Colon (tissue), 2 donors: ENCODE results near the gene RXFP2.

Experiments used
- FAIRE-seq: peaks from 2 replicates; lab custom pipeline; 2012; peaks lifted over from hg19 to GRCh38; lab: Jason Lieb, UNC
- donor health status: control.
- donor health status: control.

The RXFP2 gene

DNA sequence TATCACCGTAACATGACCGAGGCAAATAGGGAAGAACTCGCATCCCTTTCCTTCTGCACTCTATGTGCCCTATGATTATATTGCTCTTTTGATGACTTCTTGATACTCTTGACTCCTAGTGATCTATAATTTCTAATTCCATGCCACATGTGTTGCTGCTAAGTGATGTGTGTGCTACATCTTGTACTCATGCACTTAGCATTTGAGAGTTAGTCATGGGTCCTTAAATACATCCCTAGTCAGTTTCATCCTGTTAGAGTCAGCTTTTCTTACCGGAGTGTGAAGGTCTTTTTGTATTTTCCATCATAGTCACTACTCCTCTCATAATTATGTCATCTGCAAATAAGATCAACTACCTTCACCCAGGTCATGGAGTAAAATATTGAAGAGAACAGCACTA is 30.2 kb downstream of the RXFP2 start:
- no peak for FAIRE-seq

DNA sequence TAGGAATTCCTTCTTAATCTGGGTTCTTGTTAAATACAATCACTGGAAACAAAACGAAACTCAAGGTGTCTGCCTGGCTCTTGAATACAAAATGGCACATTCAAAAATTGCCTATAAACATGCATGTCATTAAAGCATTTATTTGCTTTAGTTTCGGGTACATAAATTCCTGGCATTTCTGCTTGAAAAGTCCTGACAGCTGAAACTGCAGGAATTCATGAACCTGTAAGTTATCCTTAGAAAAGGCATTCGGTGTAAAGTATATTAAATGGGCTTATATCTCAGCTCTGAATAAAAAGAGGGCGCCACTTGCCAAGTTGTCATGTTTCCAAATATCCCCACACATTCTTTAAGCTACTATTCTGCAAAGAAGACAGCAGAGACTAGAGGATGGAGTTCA is 32.9 kb downstream of the RXFP2 start:
- no peak for FAIRE-seq

DNA sequence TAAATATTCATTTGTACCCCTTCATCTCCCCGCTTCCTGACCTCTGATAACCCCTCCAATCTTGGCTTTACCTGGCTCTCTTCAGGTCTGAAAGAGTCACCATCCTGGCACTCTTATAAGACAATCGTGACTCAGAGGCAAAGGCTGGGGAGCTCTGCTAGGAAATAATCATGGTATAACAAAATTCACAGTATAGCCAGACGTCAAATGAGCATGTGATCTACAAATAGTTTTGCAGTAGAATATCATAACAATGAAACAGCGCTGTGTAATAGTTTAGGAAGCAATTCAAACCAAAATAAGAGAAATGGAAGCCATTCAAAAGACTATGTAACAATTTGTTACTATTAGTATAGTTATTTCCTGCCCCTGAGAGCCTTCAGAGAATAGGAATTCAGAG is 34.2 kb downstream of the RXFP2 start:
- FAIRE-seq = no peak

DNA sequence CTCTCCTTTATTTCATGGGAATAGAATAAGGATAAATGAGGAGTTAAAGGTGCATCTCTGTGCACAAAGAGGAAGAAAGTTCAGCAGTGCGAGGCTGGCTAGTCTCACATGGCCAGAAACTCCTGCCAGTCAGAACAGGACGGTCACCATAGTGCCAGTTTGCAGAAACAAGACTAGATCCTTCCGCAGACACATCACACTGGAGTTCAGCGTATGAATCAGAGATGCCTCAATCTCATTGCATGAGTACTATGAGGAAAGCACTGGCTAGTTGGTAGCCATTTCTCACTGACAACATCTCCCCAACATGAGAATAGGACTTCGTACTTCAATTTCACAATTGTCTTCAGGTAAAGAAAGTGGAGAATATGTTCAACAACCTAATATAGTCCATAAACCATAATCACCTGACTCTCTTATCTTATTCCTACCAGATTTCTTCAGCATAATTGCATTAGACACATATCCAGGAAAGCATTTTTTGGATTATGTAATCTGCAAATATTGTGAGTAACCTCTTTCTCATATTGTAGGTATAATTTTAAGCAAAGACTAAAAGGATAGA is 34.9 kb downstream of the RXFP2 start:
- FAIRE-seq = no peak

DNA sequence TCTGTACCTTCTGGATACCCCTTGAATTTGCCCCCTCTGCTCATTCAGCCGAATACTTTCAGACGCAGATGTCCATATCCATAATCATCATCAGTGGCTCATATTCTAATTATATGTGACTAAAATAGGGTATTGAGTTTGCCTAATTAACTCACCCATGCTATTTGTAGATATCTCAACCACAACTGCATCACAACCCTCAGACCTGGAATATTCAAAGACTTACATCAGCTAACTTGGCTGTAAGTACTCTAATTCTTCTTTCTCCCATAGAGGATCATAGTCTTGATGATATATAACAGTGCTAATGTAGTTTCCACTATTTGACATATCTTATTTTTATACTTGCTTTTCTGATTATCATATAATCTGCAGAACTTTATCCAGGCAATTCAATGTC is 35.8 kb downstream of the RXFP2 start:
- no peak for FAIRE-seq

DNA sequence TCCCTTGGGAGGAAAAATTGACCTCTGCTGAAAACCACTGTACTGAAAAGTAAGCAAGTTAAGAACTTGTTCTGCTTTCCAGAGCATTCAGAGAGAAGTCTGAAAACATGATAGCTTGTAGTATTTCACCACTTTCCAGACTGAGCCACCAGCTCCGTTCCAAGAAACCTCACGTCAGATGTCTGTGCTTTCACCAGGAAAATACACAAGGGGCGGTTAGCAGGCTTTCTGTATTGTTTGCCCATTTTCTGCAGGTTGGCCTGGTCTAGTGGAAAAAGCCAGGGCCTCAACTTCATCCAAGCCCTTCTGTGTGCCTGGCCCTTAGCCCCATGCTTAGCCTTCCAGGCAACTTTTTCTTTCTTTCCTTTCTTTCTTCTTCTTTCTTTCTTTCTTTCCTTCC is 36.4 kb downstream of the RXFP2 start:
- FAIRE-seq = no peak

DNA sequence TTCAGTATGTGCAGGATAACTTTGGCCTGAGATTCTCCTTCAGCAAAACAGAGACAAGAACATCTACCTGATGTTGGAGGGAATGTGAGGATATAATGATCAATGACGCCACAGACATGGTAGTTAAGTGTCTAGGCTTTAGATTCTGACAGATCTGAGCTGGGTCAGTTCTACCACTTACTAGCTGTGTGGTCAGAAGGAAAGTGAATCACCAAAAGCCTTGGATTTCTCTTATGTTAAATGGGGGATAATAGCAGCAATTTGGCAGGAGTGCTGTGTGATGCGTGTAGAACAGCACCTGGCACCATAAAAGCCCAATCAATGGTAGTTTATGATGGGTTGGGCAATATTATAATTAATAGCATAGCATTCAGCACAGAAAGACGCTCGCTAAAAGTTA is 41.7 kb downstream of the RXFP2 start:
- no peak for FAIRE-seq

DNA sequence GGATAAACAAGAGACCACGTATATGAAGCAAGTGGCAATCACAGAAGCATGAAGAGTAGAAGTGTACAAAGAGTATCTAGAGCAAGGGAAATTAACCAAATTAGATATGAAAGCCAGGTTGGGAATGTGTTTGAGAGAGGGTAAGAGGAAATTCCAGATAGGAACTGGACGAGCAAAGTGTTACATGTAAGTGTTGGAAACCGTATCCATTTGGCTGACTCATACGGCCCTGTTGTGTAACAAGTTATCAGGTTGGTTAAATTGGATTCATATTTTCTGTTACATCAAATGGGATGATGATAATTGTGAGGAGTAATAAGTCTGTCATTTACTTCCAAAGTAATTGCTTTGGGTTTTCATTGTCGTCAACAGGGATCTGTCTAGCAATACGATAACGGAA is 46.7 kb downstream of the RXFP2 start:
- no peak for FAIRE-seq

DNA sequence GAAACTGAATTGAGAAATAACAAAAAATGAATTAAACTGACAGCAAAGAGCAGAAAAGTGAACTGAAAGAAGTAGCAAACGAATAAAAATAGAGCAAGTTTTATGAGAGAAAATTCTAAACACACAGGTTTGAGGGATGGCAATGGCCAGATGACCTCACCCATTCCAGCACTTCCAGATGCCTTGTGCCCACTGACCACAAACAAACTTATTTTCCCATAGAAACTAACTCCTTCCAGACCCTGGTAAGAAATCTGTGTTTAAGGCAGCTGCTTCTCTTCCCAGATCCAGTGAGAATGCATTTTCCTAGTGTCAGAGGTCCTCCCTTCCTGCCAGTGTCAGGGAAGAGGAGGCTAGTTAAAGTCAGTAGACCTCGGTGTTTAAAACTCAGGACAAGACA is 51.7 kb downstream of the RXFP2 start:
- FAIRE-seq = no peak

DNA sequence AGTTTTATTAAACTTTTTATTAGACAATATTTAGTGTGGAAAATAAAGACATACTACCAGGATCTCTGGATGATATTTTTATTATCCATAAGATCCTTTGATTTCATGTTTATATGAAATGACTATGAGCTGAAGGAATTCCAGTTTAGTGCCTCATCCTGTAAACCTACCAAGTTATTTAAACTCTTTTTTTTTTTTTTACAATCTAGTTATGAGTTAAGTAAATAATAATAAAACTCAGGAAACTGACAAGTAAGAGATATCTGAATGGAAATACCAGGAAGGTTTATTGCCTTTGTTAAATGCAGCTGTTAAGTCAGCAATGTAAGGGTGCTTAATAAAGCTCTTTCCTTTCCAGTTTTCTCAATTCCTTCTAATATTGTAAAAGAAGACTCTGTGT is 53.9 kb downstream of the RXFP2 start:
- peak; percentile 57 for FAIRE-seq

DNA sequence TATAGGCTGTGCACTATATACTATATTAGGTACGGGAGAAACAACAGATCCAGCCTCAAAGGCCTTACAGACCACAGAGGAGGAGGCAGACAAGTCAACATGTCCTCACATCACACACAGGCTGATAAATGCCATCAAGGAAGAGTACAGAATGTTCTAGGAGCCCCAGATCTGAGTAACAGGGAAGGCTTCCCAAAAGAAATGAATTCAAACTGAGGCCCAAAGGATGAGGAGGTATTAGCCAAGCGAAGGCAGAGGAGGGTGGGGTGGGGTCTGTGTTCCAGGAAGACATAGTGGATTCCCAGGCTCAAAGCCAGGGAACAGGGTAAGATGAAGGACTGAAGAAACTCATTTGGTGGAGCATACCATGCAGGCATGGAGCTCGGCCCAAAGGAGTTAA is 55.1 kb downstream of the RXFP2 start:
- no peak for FAIRE-seq

DNA sequence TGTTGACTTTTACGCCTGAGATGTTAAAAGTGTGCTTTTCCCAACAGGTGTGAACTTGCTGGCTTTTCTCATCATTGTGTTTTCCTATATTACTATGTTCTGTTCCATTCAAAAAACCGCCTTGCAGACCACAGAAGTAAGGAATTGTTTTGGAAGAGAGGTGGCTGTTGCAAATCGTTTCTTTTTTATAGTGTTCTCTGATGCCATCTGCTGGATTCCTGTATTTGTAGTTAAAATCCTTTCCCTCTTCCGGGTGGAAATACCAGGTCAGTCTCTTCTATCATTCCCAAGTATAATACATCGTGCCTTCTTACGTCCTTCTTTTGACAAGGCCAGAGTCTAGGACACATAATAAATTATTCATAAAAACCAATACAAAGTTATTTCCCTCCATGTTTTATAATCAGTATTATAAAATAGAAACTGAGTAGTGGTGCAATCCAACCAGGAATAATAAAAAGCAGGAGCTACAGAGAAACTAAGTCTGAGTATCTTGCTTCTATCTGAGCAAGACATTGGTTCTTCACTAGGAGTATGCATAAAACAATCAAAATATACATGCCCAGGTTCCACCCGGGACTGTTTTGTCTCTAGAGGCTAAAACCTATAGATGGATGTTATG is 57.9 kb downstream of the RXFP2 start:
- no peak for FAIRE-seq

DNA sequence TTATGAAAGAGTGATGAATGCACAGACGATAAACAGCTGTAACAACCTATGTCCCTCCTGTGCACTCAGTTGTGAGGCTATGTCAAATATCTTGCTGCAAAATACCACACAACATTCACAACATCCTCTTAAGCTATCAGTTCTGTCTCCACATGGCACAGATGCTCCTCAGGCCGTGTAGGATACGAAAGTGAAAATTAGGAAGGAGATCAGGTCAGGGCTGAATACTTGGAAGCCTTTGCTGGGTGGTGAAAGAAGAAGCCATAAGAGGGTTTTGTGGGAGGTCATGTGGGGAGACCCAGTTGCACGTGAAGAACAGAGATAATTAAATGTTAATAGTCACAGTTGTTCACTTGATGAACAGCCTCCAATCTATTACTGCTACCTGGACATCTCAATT is 58.9 kb downstream of the RXFP2 start:
- FAIRE-seq = no peak

DNA sequence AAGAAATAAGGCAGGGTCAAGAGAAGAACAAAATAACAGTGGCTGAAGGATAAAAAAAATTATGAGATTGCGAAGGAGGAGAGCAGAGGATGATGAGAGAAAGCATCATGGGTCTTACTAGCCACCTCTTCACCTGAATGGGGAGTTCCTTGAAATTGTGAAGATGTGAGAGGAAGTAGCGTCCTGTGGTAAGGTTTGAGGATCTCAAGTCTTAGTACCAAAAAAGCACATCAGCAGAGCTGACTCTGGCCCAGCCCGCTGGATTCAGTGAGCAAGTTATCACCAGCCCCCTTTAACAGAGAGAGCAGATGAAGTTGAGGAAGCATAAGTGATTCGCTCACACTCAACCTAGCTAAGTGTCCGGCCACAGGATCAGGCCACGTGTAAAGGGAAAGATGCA is 61.8 kb downstream of the RXFP2 start:
- FAIRE-seq = no peak

DNA sequence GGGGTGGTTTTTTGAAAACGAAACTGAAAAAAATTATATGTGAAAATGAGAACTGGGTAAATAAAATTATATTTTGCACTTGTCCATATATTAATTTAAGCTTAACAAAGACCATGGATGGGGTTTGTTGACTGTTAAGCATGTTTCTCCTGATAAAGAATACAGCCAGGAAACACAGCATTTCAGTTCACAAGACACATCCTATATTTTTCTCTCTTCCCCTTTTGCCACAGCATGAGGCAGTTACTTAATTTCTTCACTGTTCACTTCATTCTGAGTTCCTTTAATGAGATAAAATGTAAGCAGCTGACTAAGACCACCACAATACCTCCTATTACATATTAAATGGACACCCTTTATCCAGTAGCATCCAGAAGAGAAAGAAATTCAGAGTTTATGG is 64.0 kb downstream of the RXFP2 start:
- FAIRE-seq = no peak

DNA sequence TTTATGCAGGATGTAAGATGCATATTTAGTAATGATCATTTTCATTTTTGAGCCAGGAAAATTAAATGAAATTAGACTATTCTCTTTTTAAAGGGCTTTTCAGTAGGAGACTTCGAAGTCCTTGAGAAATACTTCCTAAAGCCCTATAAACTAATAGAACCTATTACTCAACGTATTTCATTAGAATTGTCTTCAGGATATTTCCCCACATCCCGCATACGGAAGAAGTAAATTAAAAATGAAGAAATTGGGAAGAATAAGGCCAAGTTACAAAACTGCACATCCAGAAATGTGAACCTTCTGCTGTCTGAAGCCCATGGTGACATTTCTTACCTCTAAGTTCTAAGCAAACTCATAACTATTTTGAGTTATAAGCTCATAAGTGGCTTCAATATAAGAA is 66.5 kb downstream of the RXFP2 start:
- FAIRE-seq = no peak

DNA sequence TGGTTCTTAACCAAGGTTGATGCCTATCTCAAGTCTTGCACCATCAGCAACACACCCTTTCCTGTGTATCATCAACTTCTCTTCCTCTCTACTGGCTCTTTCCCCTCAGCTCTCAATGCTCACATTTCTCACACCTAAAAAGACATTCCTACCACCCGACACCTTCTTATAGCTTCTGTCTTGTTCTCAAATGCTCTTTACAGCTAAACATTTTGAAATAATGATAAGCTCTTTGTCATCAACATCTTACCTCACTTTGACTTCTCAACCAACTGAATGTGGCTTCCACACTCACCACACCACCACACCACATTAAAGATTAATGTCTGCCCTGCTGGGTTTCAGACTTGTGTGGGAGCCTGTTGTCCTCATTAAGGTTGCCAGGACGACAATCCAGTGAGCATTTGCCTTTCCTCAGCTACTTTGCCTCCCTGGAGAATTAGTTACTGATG is 67.8 kb downstream of the RXFP2 start:
- FAIRE-seq = no peak

DNA sequence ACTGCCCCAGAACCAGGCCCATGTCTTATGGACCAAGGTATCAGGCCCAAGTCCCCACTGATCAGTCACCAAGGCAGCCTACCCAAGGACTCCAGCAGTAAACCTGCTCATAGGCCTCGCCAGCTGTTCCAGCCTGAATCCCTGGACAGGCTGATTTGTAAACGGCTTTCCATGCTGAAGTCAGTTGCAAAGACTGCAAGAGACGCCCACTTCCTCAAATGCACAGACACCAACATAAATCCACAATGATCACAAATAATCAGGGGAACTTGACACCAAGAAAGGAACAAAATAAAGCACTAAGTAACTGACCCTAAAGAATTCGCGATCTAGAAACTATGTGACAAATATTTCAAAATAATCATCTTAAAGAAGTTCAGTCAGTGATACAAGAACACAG is 75.2 kb downstream of the RXFP2 start:
- FAIRE-seq = no peak

DNA sequence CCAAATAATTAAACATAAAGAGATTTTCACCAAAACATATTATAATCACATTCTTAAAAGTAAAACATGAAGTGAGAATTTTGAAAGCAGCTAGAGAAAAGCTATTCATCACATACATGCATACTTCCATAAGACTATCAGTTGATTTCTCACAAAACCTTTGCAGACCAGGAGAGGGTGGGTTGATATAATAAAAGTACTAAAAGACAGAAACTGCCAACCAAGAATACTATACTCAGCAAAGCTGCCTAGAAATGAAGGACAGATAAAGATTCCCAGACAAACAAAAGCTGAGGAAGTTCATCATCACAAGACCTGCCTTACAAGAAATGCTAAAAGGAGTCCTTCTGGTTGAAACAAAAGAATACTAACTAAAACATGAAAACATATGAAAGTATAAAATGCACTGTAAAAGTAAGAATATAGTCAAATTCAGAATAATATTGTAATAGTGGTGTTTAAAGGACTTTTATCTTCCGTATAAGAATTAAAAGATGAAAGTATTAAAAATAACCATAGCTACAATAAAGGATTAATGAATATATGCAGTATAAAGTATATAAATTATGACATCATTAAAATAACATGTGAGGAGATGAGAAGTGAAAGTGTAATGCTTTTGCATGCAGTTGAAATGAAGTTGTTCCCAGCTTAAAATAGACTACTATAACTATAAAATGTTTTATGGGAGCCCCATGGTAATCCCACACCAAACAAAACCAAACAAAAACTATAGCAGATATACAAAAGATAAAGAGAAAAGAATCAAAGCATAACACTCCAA is 76.2 kb downstream of the RXFP2 start:
- no peak for FAIRE-seq

DNA sequence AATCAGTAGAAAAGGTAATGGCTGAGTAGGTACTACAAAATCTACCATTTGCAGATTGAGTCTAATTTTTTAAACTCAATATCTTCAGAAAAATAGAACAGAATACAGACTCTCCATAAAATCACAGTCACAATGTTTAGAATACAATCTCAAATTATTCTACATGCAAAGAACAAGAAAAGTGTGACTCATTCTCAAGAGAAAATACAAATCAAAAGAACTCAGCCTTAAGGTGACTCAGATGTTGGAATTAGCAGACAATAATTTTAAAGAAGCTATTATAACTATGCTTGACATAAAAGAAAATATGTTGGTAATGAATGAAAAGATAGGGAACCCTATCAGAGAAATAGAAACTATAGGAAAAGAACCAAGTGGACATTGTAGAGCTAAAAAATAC is 78.9 kb downstream of the RXFP2 start:
- no peak for FAIRE-seq

DNA sequence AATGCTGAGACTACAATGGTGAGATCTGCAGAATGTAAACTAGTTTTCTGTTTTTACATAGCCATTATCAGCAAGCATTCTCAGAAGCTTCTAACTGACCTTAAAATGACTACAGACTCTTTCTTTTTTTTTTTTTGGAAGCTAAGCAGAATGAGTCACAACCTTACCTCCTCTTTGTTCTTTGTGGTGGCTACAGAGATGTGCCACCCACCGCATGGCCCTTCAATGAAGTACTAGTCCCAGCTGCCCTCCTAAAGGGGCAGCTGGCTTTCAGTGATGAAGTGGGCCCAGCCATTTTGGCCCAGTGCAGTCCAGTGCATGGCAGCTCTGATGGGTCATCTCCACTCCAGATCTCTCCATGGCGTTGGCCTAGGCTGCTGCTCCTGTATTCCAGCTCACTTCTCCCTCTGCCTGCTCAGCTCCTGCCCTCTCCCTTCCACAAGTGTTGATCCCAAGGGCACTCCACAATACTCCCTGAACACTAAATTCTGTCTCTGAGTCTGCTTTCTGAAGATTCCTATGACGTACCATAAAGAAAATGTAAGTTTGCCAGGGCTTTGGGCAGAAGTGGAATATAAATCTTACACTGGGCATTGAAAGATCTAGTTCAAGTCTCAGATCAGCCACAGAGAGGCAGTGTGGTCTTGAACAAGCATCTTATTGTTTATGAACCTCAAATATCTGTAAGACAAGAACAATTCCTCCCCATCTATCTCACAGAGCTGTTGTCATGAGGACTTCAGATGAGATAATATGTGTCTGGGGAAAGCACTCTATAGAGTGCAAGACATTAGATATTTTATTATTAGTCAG is 85.6 kb downstream of the RXFP2 start:
- no peak for FAIRE-seq

DNA sequence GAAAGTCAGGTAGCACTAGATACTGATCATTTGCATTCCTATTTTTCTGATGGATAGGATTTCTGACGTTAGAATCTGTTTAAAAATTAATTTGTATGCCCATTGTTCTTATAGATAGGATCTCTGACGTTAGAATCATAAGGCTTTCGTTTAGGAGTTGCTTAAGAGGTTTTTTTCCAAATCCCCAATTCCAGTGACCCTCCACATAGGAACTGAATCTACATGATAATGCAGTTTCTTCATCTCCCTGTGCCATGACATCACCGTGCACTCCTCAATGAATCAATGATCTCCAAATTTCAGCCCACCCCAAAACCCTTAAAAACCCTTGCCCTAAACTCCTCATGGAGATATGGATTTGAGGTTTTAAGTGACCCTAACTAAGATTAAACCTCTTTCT is 87.2 kb downstream of the RXFP2 start:
- FAIRE-seq = no peak

DNA sequence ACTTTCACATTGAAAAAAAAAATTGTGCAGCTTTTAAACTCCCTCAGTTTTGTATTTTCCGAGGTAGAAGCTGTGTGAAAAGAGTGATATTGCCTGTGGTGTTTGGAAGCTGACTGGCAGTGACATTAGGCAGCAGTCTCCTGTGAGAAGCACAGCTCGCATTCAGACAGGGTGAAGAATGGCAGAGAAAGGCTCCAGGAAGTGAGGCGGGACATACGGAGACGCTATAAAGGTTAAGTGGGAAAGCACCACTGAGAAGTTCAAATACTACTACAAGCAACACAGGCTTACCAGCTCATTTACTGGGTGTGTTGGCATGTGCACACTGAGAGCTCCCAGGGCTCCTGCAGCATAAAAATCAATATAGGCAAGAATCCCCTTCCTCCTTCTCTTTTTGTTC is 88.4 kb downstream of the RXFP2 start:
- no peak for FAIRE-seq
